ENCODE results near the gene PSMC6. TPM values are rescaled to one million over a fixed set of nuclear protein-coding genes. Genes with fewer than 3 reads are reported as not detected.

PSMC6 gene
- total RNA-seq, 3 donors from 2014 or later (not counting 1 experiment from before 2014, with no cell fraction given) = 148 to 160 (median 159) TPM

DNA sequence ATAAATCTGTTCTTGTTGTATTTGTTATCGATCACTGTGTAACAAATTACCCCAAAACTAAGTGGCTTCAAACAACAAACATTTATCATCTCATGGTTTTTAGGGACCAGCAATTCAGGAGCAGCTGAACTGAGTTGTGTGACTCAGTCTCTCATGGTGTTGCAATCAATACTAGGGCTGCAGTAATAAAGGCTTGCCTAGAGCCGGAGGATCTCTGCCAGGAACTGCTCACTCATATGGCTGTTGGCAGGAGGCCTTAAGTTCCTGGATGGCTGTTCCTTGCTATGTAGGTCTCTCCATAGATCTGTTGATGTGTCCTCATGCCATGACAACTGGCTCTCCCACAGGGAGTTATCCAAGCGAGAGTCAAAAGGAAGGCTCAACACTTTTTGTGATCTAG, 3.8 kb upstream of the PSMC6 start:
- ATAC-seq = no peak
- no peak overlapping the region for H3K4me3 Mint-ChIP-seq
- H3K9me3 Mint-ChIP-seq = no peaks in the 10 kb centered on the region
- no peak overlapping the region for H3K27ac Mint-ChIP-seq
- peaks cover 0 to 4% of the 10 kb centered on the region in 2 donors for H3K27me3 Mint-ChIP-seq (ENCODE audit: low read depth in 2 of 2)
- no peaks in the 10 kb centered on the region for H3K36me3 Mint-ChIP-seq
- intact Hi-C loops (cut with micrococcal nuclease) = no loop called here
- Histone ChIP-seq H3K27ac (ENCODE audit: low read length) (no peak overlapping the region), H3K9me3 (ENCODE audit: control insufficient read depth, insufficient read depth, low read length) (no peaks in the 10 kb centered on the region), H3K4me3 (ENCODE audit: low read length) (no peak overlapping the region), H3K36me3 (ENCODE audit: control insufficient read depth, insufficient read depth, low read length) (no peaks in the 10 kb centered on the region), H3K4me1 (ENCODE audit: control insufficient read depth, insufficient read depth, low read length) (peaks cover 10% of the 10 kb centered on the region), H3K27me3 (ENCODE audit: control insufficient read depth, insufficient read depth, low read length) (no peaks in the 10 kb centered on the region)
- H3K4me1 Mint-ChIP-seq = peaks cover 21% of the 10 kb centered on the region in 2 donors
- no peak for DNase-seq
- TF ChIP-seq, protein P1, sequence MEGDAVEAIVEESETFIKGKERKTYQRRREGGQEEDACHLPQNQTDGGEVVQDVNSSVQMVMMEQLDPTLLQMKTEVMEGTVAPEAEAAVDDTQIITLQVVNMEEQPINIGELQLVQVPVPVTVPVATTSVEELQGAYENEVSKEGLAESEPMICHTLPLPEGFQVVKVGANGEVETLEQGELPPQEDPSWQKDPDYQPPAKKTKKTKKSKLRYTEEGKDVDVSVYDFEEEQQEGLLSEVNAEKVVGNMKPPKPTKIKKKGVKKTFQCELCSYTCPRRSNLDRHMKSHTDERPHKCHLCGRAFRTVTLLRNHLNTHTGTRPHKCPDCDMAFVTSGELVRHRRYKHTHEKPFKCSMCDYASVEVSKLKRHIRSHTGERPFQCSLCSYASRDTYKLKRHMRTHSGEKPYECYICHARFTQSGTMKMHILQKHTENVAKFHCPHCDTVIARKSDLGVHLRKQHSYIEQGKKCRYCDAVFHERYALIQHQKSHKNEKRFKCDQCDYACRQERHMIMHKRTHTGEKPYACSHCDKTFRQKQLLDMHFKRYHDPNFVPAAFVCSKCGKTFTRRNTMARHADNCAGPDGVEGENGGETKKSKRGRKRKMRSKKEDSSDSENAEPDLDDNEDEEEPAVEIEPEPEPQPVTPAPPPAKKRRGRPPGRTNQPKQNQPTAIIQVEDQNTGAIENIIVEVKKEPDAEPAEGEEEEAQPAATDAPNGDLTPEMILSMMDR (IDR thresholded peaks at IDR 0.05) = no peak
- WGBS (ENCODE audit: insufficient coverage) = 96% methylated on average over 3 of the region's 3 CpGs

DNA sequence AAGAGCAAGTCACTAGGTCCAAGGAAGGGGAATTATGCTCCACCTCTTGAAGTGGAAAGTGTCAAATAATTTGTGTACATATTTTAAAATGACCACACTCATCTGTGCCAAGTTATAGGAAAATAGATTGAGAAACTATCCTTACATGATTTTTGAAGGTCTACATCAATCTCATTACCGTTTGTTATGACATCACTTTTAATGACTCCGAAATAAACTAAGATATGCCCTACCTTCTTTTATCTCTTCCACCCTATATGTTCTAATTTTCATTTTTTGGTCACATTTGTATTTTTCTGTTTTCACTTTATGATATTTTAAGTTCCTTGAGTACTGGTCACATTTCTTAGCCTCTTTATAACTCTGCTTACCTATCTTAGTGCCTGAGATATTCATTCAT, 3.3 kb upstream of the PSMC6 start:
- Mint-ChIP-seq H3K27ac (no peak overlapping the region), H3K27me3 (ENCODE audit: low read depth in 2 of 2) (peaks cover 0 to 4% of the 10 kb centered on the region in 2 donors), H3K9me3 (no peaks in the 10 kb centered on the region), H3K4me3 (no peak overlapping the region), H3K4me1 (peaks cover 23 to 25% of the 10 kb centered on the region in 2 donors), H3K36me3 (no peaks in the 10 kb centered on the region)
- peaks cover 10% of the 10 kb centered on the region for H3K4me1 ChIP-seq (ENCODE audit: control insufficient read depth, insufficient read depth, low read length)
- no peak overlapping the region for H3K27ac ChIP-seq (ENCODE audit: low read length)
- TF ChIP-seq, protein P1 (IDR thresholded peaks at IDR 0.05) = no peak
- H3K27me3 ChIP-seq (ENCODE audit: control insufficient read depth, insufficient read depth, low read length) = no peaks in the 10 kb centered on the region
- ATAC-seq = no peak
- no peaks in the 10 kb centered on the region for H3K9me3 ChIP-seq (ENCODE audit: control insufficient read depth, insufficient read depth, low read length)
- H3K4me3 ChIP-seq (ENCODE audit: low read length) = no peak overlapping the region
- no CpG with 5 or more reads among the region's 2 CpGs for WGBS (ENCODE audit: insufficient coverage)
- peaks cover under 1% of the 10 kb centered on the region for H3K36me3 ChIP-seq (ENCODE audit: control insufficient read depth, insufficient read depth, low read length)
- DNase-seq = no peak
- intact Hi-C loops (cut with micrococcal nuclease) = no loop called here

DNA sequence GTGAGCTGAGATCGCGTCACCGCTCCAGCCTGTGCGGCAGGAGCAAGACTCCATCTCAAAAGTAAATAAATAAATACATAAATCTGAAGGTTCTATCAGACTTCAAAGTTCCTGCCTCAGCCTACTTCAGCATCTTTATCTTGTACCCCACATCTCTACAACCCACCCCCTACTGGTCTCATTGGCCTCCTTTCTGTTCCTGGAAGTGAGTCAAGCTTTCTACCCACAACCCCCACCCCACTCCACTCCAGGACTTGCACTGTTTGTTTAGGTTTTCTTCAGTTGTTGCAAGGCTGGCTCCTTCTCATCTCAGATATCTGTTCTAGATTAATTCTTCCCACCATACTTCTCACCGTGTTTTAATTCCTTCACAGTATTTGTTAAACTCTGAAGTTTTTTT, 714 bp upstream of the PSMC6 start:
- H3K4me1 ChIP-seq (ENCODE audit: control insufficient read depth, insufficient read depth, low read length) = peaks cover 10% of the 10 kb centered on the region
- TF ChIP-seq, protein P1 (IDR thresholded peaks at IDR 0.05) = no peak
- H3K27ac ChIP-seq (ENCODE audit: low read length) = peak overlapping the region; percentile 94
- Mint-ChIP-seq H3K27ac (peak overlapping the region; percentile 97), H3K4me3 (peak overlapping the region; percentile 97), H3K27me3 (ENCODE audit: low read depth in 2 of 2) (peaks cover 0 to 4% of the 10 kb centered on the region in 2 donors), H3K4me1 (peaks cover 23 to 30% of the 10 kb centered on the region in 2 donors), H3K9me3 (no peaks in the 10 kb centered on the region), H3K36me3 (no peaks in the 10 kb centered on the region)
- no peaks in the 10 kb centered on the region for H3K9me3 ChIP-seq (ENCODE audit: control insufficient read depth, insufficient read depth, low read length)
- peaks cover 20% of the 10 kb centered on the region for H3K36me3 ChIP-seq (ENCODE audit: control insufficient read depth, insufficient read depth, low read length)
- H3K4me3 ChIP-seq (ENCODE audit: low read length) = no peak overlapping the region
- ATAC-seq (peak in 1 of 3 donors; percentile 11), DNase-seq (peak in 1 of 2 donors; percentile 63)
- intact Hi-C loops (cut with micrococcal nuclease) = loop anchor here (5.0 kb wide), 2 partner anchors 86 to 154 kb away; partner anchors contain the start of genes GNPNAT1, GPR137C and TXNDC16
- H3K27me3 ChIP-seq (ENCODE audit: control insufficient read depth, insufficient read depth, low read length) = no peaks in the 10 kb centered on the region
- WGBS (ENCODE audit: insufficient coverage) = 74% methylated on average over 4 of the region's 5 CpGs

DNA sequence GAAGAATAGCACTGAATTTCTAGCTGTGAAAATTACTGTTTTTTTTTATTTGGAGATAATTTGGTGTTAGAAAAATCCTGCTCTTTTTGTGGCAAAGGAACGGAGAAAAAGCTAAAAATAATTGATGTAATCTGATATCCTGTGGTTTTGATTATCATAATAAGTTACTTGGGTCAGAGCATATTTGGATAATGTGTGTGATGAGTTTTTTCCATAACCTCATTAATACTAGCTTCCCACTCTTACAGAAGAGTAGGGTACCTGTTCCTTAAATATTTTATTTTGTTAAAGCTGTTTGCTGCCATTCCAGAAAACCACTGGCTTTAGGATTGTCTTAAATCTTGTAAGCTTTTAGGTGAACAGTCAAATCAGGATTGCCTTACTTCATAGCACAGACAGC, 4.7 kb downstream of the PSMC6 start:
- TF ChIP-seq, protein P1 (IDR thresholded peaks at IDR 0.05) = no peak
- no peak overlapping the region for H3K4me3 ChIP-seq (ENCODE audit: low read length)
- H3K27me3 ChIP-seq (ENCODE audit: control insufficient read depth, insufficient read depth, low read length) = no peaks in the 10 kb centered on the region
- Mint-ChIP-seq H3K27ac (no peak overlapping the region), H3K4me3 (no peak overlapping the region), H3K27me3 (ENCODE audit: low read depth in 2 of 2) (no peaks in the 10 kb centered on the region), H3K36me3 (peaks cover 7% of the 10 kb centered on the region), H3K9me3 (no peaks in the 10 kb centered on the region), H3K4me1 (peaks cover 17 to 25% of the 10 kb centered on the region in 2 donors)
- H3K27ac ChIP-seq (ENCODE audit: low read length) = no peak overlapping the region
- ATAC-seq (no peak), DNase-seq (no peak)
- WGBS (ENCODE audit: insufficient coverage) = 60% methylated on average over 1 of the region's 1 CpG
- peaks cover 3% of the 10 kb centered on the region for H3K4me1 ChIP-seq (ENCODE audit: control insufficient read depth, insufficient read depth, low read length)
- H3K36me3 ChIP-seq (ENCODE audit: control insufficient read depth, insufficient read depth, low read length) = peaks cover 60% of the 10 kb centered on the region
- intact Hi-C loops (cut with micrococcal nuclease) = no loop called here
- no peaks in the 10 kb centered on the region for H3K9me3 ChIP-seq (ENCODE audit: control insufficient read depth, insufficient read depth, low read length)
